Prostate gland (tissue), 2 donors: ENCODE results near the gene SPRED3. TPM values are rescaled to one million over a fixed set of nuclear protein-coding genes. Genes with fewer than 3 reads are reported as not detected.

Experiments
- DNase-seq: peaks from one replicate; pipeline ENCODE4 v3.0.0-alpha.2; 2019; ENCODE audit warnings: low spot score
- H3K27ac ChIP-seq, 2 donors: fragments of 200-600 bp; sonication (generic); 2 replicates each; pipeline ENCODE4 v1.5.1; 2017 to 2019
- H3K27me3 ChIP-seq: fragments of 200-600 bp; sonication (generic); replicated peaks from 2 replicates; pipeline ENCODE4 v1.5.1; 2019; ENCODE audit not compliant: insufficient read depth
- H3K36me3 ChIP-seq, 2 donors: fragments of 200-600 bp; sonication (generic); 1 replicate in 1 of 2; 2 replicates in 1 of 2; pipeline versions ENCODE4 v1.5.1 to v1.8.1; 2017 to 2019
- H3K4me1 ChIP-seq: fragments of 200-600 bp; sonication (generic); replicated peaks from 2 replicates; pipeline ENCODE4 v1.5.1; 2019
- H3K4me3 ChIP-seq, 2 donors: fragments of 200-600 bp; sonication (generic); 2 replicates each; pipeline ENCODE4 v1.5.1; 2017 to 2019
- H3K9me3 ChIP-seq: fragments of 200-600 bp; sonication (generic); 2 replicates; pipeline ENCODE4 v1.5.1; 2017
- CTCF ChIP-seq, 4 experiments: fragments of 200-600 bp in 2 of 4; fragments of 450-650 bp in 2 of 4; sonication (generic) in 2 of 4; IDR thresholded peaks; 1 replicate in 3 of 4; 2 replicates in 1 of 4; pipeline ENCODE4 v1.5.1; 2016 to 2019; ENCODE audit warnings: antibody characterized with exemption in 4 of 4, mild to moderate bottlenecking in 2 of 4, moderate library complexity in 2 of 4
- POLR2A ChIP-seq: fragments of 450-650 bp; IDR thresholded peaks from one replicate; pipeline ENCODE4 v1.6.1; 2016; ENCODE audit warnings: antibody characterized with exemption, mild to moderate bottlenecking
- POLR2AphosphoS5 ChIP-seq: sonication (generic); formaldehyde crosslinking; IDR thresholded peaks from one replicate; pipeline ENCODE4 v1.6.1; 2017; ENCODE audit warnings: antibody characterized with exemption
- WGBS: methylation state at CpG from one replicate; pipeline ENCODE4 v1.1.5; 2018; 5-methylcytosine and 5-hydroxymethylcytosine counted together
- intact Hi-C: fragments of 100-400 bp; cut with DNase I; formaldehyde crosslinking; loops from one replicate; pipeline ENCODE4 v1.14.2; 2022
- total RNA-seq, 2 donors: library from RNA; depleted of rRNA; stranded (reverse); fragments of >200 nt; gene quantifications; one replicate each; pipeline ENCODE4 v1.1.0, GENCODE V29; 2016

SPRED3 gene
- total RNA-seq, 2 donors from 2014 or later = 0.82 to 3.3 TPM

- Histone ChIP-seq H3K27me3 (peaks cover 3% of the 10 kb centered on the region), H3K27ac (no peak overlapping the region), H3K9me3 (no peaks in the 10 kb centered on the region), H3K4me3 (no peak overlapping the region), H3K36me3 (no peaks in the 10 kb centered on the region), H3K4me1 (no peaks in the 10 kb centered on the region)
- TF ChIP-seq POLR2AphosphoS5 (no peak), CTCF (IDR thresholded peaks at IDR 0.05) (no peak), POLR2A (no peak)
- intact Hi-C loops = no loop called here
- no peak for DNase-seq
- WGBS = 42% methylated on average over 18 of the region's 18 CpGs
Measured at GRCh38 chr19:38359242-38360021, 29.1 kb upstream of the SPRED3 start.

GRCh38 chr19:38360351-38360750 lies 28.1 kb upstream of the SPRED3 start:
- Histone ChIP-seq H3K4me3 (no peak overlapping the region), H3K4me1 (no peaks in the 10 kb centered on the region), H3K9me3 (no peaks in the 10 kb centered on the region), H3K36me3 (no peaks in the 10 kb centered on the region), H3K27ac (no peak overlapping the region), H3K27me3 (peaks cover 3% of the 10 kb centered on the region)
- TF ChIP-seq POLR2A (no peak), POLR2AphosphoS5 (no peak), CTCF (IDR thresholded peaks at IDR 0.05) (no peak)
- WGBS = 79% methylated on average over 9 of the region's 9 CpGs
- no peak for DNase-seq
- intact Hi-C loops = no loop called here

- Histone ChIP-seq H3K4me1 (no peaks in the 10 kb centered on the region), H3K27ac (peak overlapping the region in 1 of 2 donors; percentile 66), H3K4me3 (peak overlapping the region; percentile 36 to 53), H3K36me3 (no peaks in the 10 kb centered on the region), H3K9me3 (no peaks in the 10 kb centered on the region), H3K27me3 (peaks cover 3% of the 10 kb centered on the region)
- TF ChIP-seq CTCF (IDR thresholded peaks at IDR 0.05) = no peak
- no peak for TF ChIP-seq POLR2A
- TF ChIP-seq POLR2AphosphoS5 = no peak
- WGBS = 17% methylated on average over 23 of the region's 23 CpGs
- DNase-seq = no peak
- intact Hi-C loops = no loop called here
Measured at GRCh38 chr19:38360839-38361631, 27.5 kb upstream of the SPRED3 start.

- Histone ChIP-seq H3K4me3 (peak overlapping the region; percentile 36 to 53), H3K9me3 (no peaks in the 10 kb centered on the region), H3K4me1 (no peaks in the 10 kb centered on the region), H3K27me3 (peaks cover 3% of the 10 kb centered on the region), H3K27ac (peak overlapping the region; percentile 64 to 66), H3K36me3 (no peaks in the 10 kb centered on the region)
- whole genome bisulfite sequencing = 1% methylated on average over 18 of the region's 37 CpGs
- intact Hi-C loops = no loop called here
- DNase-seq = peak; percentile 78
- no peak for TF ChIP-seq POLR2AphosphoS5
- peak in 2 of 4 experiments; percentile 29 to 45 for TF ChIP-seq CTCF (IDR thresholded peaks at IDR 0.05)
- no peak for TF ChIP-seq POLR2A
Measured at GRCh38 chr19:38361633-38362075, 26.8 kb upstream of the SPRED3 start.
